ENCODE data around the gene MKI67. TPM values are rescaled to one million over a fixed set of nuclear protein-coding genes. Genes with fewer than 3 reads are reported as not detected.
"Not testable (repeated sequence)": the region's sequence is repeated elsewhere in the genome, so short reads cannot be mapped to it uniquely, and the experiment has no call there.

MKI67 gene
- total RNA-seq, 1 donor from 2014 or later: 25.0 TPM

- DNase-seq (ENCODE audit: extremely low read depth, low read depth, low spot score): no peak
Observed at GRCh38 chr10:128149267-128150014, 23.2 kb upstream of the MKI67 start.

DNA sequence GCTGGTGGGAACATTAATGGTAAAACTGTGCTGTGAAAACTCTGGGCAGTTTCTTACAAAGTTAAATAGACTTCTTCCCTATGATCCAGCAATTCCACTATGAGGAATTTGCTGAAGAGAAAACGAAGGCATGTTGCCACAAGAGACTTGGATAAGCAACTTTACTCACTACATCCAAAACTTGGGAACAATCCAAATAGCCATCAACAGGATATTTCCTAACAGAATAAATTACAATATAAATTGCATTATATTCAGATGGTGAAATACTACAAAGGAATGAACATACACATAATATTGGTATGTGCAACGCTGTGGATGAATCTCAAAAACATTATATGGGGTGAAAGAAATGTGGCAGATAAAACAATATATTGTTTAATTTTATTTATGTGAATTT lies 21.4 kb upstream of the MKI67 start:
- no peak for DNase-seq (ENCODE audit: extremely low read depth, low read depth, low spot score)

GRCh38 chr10:128147064-128147463 lies 20.8 kb upstream of the MKI67 start:
- DNase-seq (ENCODE audit: extremely low read depth, low read depth, low spot score): no peak

GRCh38 chr10:128144547-128144946 lies 18.3 kb upstream of the MKI67 start:
- no peak for DNase-seq (ENCODE audit: extremely low read depth, low read depth, low spot score)

DNA sequence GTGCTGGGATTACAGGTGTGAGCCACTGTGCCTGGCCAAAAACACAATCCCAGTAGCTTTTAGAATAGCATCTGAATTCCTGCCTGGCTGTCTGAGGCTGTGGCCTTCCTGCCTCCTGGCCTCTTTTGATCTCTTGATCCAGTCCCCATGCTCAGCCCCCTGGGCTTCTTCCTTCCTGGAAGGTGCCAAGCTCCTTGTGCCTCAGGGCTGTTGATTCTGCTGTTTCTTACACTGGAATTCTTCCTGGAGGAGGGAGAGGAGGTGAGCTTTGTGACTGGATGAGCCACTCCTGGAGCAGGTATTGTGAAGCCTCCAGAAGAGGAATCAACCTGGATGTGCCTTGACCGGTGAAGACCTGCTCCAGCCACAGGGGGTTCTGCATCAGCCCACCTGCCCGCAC lies 17.3 kb upstream of the MKI67 start:
- DNase-seq (ENCODE audit: extremely low read depth, low read depth, low spot score): no peak

DNA sequence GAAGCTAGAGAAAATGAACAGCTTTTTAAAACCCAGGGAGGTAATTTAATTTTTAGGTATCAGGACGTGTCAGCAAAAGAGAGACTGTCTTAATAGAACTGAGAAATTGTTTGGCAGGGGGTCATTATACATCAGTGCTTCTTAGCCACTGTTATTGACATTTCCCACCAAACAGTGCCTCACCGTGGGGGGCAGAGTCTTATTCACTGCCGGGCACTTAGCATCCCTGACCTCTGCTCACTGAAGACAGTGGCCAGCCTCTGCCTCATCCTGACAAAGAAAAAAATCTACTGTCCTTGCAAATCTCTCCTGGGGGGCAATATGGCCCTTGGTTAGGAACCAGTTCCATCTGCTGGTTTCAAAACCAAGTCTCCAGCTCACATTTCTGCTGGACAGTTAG lies 14.2 kb upstream of the MKI67 start:
- no peak for DNase-seq (ENCODE audit: extremely low read depth, low read depth, low spot score)

GRCh38 chr10:128138429-128138828 lies 12.2 kb upstream of the MKI67 start:
- DNase-seq (ENCODE audit: extremely low read depth, low read depth, low spot score): not testable (repeated sequence)

DNA sequence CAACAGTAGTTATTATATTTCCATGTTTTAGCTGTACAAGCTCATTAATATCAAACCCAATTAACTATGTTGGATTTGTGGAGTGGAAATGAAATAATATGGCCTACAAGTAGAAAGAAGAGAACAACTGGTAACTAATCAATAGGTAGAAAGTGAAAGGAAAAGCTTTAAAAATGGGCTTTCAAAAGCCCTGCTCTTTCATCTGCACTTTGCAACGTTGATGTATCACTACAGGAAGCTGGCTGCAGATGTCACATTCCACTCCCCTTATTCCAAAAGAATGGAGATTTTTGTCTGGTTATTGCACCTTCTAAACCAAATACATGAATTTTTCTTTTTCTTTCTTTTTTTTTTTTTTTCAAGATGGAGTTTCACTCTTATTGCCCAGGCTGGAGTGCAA lies 11.7 kb upstream of the MKI67 start:
- no peak for DNase-seq (ENCODE audit: extremely low read depth, low read depth, low spot score)

GRCh38 chr10:128130051-128130450 lies 3.8 kb upstream of the MKI67 start:
- no peak for DNase-seq (ENCODE audit: extremely low read depth, low read depth, low spot score)

DNA sequence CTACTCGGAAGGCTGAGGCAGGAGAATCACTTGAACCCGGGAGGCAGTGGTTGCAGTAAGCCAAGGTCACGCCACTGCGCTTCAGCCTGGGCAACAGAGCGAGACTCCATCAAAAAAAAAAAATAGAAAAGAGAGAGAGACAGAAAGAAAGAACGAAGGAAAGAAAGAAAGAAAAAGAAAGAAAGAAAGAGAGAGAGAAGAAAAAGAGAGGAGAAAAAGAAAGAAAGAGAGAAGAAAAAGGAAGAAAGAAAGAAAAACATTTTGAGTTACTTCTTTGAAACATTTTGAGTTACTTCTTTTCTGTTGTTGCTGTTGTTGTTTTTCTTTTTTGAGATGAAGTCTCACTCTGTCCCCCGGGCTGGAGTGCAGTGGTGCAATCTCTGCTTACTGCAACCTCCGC lies 2.4 kb upstream of the MKI67 start:
- no peak for DNase-seq (ENCODE audit: extremely low read depth, low read depth, low spot score)

DNA sequence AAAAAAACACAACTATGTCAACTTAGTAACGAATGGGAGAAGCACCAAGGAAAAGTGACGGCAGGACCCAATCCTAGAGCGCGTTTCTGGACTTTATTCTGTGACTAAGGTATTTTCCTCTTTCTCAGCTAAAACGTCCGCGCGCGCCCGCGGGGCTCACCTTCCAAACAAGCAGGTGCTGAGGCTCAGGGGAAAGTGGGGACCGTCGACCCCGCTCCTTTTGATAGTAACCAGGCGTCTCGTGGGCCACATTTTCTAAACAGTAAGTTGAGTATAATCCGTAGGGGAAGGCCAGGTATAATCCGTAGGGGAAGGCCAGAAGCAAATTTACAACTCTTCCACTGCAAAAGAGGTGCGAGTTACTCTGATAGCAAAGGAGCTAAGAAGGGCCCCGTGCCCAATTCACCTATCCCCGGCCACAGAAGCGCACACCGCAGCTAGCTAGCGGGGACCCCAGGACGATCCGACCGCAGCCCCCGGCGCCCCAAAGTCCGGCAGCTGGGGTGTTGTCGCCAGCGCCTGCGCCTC lies 743 bp downstream of the MKI67 start:
- no peak for DNase-seq (ENCODE audit: extremely low read depth, low read depth, low spot score)

DNA sequence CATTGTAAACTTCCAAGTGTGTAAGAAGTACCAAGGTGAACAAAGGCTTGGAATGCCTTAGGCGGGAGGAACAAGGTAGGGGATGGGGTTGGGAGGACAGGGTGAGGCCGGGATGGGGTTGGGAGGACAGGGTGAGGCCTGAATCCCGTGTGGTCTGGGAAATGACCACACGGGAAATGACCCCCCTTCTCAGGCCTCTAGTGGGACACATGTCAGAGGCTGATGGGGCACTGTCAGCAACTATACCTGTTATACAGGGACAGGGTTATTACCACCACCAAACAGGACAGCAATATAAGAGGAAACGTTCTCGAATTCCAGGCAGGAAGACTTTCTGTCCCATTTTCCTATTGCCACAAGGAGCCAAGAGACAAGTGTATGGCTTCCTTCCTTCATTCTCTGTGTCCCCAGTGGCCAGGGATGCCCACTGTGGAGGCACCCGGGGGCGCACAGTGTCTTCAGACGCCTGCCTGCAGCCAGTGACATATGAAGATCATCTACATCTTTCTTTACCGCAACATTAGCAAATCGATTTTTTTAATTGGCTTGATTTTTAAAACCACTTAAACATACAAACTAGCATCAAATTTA lies 1.3 kb downstream of the MKI67 start:
- no peak for DNase-seq (ENCODE audit: extremely low read depth, low read depth, low spot score)

GRCh38 chr10:128123846-128124245 lies 2.4 kb downstream of the MKI67 start:
- DNase-seq (ENCODE audit: extremely low read depth, low read depth, low spot score): no peak

GRCh38 chr10:128122931-128123330 lies 3.3 kb downstream of the MKI67 start:
- DNase-seq (ENCODE audit: extremely low read depth, low read depth, low spot score): no peak

- no peak for DNase-seq (ENCODE audit: extremely low read depth, low read depth, low spot score)
Observed at GRCh38 chr10:128121750-128122412, 4.3 kb downstream of the MKI67 start.

DNA sequence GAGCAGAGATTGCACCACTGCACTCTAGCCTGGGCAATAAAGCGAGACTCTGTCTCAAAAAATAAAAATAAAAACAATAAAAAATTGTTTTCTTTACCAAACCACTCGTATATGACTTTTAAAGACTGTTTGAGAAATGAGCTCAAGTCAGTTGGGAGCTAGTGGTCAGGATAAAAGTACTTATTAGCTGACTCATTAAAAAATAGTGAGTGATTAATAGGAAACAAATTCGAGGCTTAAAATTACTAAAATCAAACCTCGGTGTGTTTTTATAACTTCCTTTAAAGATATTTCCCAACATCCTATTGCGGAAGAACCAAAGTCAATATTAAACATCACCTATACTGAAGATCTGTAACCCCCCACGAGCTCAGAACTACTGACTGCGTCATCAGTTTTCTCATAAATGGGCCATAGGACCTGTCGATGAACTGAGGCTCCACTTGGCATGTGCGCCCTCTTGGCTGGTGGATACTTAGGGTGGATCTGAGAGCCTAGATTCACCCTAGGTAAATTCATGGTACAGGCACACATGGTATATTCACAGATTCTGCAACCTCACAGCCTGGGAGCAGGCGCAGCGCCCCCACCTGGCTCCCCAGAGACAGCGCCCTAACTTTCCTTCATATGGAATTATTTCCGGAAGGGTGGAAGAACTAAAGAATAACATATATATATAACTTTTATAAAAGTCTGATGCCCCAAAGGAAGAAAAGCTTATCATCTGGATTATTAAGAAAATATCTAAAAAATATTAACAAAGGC lies 9.2 kb downstream of the MKI67 start:
- DNase-seq (ENCODE audit: extremely low read depth, low read depth, low spot score): no peak

- no peak for DNase-seq (ENCODE audit: extremely low read depth, low read depth, low spot score)
Observed at GRCh38 chr10:128116187-128116586, 10.0 kb downstream of the MKI67 start.

DNA sequence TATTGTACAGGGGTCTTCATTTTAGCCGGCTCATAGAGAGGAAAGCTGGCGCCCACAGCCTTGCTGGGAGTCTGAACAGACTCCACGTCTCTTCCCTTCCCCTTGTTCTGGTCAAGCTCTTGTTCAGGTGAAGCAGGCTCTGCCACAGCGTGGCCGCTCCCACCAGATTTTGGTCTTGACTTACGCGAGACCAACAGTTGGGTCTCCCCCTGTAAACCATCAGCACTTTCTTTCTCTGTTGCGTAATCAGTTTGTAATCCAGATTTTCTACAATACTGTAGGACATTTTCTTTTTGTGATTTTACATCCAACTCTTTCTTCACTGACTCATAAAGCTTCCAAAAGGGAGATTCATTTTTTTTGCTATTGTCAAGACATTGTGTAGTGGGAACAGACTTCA lies 10.9 kb downstream of the MKI67 start:
- no peak for DNase-seq (ENCODE audit: extremely low read depth, low read depth, low spot score)

DNA sequence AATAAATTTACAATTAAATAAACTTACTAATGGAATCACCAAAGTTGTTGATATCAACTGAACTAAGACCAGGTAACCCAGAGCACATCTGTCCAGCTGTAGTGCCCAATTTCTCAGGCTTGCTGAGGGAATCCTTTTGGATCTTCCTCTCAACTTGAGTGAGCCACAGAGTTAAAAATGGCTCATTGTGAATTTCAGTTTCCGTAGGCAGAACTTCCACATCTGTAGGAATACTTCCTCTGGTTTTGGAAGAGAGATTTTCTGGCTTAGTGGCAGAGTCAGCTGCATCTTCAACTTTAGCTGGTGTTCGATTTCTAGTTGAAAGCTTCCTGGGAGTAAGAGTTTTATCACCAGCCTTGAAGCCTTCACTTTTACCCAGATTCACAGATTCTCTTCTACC lies 11.3 kb downstream of the MKI67 start:
- no peak for DNase-seq (ENCODE audit: extremely low read depth, low read depth, low spot score)

GRCh38 chr10:128113026-128113425 lies 13.2 kb downstream of the MKI67 start:
- DNase-seq (ENCODE audit: extremely low read depth, low read depth, low spot score): no peak

DNA sequence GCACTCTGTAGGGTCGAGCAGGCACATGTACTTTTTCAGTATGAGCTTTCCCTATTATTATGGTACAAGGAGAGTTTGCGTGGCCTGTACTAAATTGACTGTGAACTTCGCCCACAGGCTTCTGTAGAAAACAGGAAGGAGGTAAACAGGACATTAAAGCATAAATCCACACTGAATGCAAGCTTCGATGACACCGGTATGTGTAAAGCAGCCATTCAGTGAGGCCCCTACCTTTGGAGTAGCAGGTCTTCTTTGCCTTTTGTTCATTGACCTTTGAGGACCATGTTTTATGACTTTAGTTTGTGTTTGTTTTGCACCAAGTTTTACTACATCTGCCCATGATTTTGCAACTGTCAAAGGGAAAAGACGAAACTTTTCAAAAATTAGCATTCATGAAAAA lies 14.5 kb downstream of the MKI67 start:
- no peak for DNase-seq (ENCODE audit: extremely low read depth, low read depth, low spot score)

Measured in glomerular endothelial cell (primary cell).